ENCODE results near the gene RPTOR.
"Not testable (repeated sequence)": the region's sequence is repeated elsewhere in the genome, so short reads cannot be mapped to it uniquely, and the experiment has no call there.

Gene RPTOR

GRCh38 chr17:80760511-80760911, 215.9 kb downstream of the RPTOR start:
- DNase-seq (ENCODE audit: insufficient read length, low spot score) = no peak
- TF ChIP-seq, protein P1, sequence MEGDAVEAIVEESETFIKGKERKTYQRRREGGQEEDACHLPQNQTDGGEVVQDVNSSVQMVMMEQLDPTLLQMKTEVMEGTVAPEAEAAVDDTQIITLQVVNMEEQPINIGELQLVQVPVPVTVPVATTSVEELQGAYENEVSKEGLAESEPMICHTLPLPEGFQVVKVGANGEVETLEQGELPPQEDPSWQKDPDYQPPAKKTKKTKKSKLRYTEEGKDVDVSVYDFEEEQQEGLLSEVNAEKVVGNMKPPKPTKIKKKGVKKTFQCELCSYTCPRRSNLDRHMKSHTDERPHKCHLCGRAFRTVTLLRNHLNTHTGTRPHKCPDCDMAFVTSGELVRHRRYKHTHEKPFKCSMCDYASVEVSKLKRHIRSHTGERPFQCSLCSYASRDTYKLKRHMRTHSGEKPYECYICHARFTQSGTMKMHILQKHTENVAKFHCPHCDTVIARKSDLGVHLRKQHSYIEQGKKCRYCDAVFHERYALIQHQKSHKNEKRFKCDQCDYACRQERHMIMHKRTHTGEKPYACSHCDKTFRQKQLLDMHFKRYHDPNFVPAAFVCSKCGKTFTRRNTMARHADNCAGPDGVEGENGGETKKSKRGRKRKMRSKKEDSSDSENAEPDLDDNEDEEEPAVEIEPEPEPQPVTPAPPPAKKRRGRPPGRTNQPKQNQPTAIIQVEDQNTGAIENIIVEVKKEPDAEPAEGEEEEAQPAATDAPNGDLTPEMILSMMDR (IDR thresholded peaks at IDR 0.05; ENCODE audit: insufficient read depth, missing control alignments) = no peak
- no peak for FAIRE-seq

- DNase-seq (ENCODE audit: insufficient read length, low spot score) (no peak), FAIRE-seq (no peak)
- TF ChIP-seq, protein P1 (IDR thresholded peaks at IDR 0.05; ENCODE audit: insufficient read depth, missing control alignments) = no peak
Measured at GRCh38 chr17:80761110-80761871, 216.7 kb downstream of the RPTOR start.

DNA sequence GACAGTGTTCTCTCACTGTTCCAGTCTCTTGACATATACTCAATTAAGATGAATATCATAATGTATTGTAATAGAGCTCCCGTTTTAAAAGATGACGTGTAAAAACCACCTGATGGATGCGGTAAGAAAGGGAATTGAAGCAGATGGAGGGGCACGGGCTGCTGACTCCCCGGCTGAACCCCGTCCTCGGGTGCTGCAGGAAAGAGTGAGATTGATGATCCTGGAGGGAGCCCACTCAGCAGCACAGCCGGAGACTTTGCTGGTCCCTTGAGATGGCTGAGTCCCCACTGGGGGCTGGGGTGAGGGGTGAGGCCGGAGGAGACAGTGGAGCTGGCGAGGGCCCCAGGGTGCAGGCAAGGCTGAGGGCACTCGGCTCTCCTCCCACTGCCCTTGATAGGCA, 217.4 kb downstream of the RPTOR start:
- no peak for DNase-seq (ENCODE audit: insufficient read length, low spot score)
- FAIRE-seq = no peak
- TF ChIP-seq, protein P1 (IDR thresholded peaks at IDR 0.05; ENCODE audit: insufficient read depth, missing control alignments) = no peak

- no peak for FAIRE-seq
- no peak for DNase-seq (ENCODE audit: insufficient read length, low spot score)
- TF ChIP-seq, protein P1 (IDR thresholded peaks at IDR 0.05; ENCODE audit: insufficient read depth, missing control alignments) = no peak
Measured at GRCh38 chr17:80763293-80763867, 218.7 kb downstream of the RPTOR start.

DNA sequence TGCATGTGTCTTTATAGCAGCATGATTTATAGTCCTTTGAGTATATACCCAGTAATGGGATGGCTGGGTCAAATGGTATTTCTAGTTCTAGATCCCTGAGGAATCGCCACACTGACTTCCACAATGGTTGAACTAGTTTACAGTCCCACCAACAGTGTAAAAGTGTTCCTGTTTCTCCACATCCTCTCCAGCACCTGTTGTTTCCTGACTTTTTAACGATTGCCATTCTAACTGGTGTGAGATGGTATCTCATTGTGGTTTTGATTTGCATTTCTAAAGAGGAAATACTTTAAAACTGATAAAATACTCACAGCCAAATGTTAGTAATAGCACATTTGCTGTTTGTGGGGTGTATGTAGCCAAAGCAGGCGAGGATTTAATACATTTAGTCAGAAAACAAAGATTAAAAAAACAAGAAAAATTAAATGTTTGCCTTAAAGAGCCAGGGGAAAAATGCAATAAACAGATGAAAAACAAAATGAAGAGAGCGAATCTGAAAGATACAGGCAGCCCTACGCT, 220.0 kb downstream of the RPTOR start:
- not testable (repeated sequence) for FAIRE-seq

DNA sequence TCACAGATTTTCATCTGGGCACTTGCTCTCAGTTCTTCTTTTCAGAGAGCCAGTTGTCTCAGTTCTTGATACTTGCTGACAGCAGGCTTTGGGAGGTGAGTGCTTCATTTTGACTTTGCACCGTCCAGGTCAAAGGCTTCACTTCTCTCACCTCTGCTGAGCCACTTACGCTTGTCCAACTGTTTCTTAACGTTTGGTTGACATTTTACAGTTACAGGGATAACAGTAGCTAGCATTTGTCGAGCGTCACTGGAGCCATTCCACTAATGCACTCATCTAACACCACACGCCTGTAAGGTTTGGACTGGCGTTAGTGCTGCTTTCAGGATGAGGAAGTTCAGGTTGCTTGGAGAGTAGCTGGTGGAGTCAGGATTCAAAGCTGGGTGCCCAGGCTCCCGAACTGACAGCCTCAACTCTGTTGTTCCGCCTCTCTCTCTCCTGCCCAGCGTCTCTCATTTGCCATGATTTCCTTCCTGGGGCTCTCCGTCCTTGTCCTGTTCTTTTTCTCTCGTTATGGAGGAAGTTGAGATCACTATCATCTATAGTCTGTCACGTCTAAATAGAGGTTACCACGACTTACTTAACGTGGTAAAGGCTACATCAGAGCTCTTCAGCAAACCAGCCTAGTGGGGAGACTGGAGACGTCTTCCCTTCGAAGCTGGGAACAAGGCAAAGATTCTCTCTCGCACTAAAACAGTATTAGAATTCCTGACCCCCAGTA, 220.8 kb downstream of the RPTOR start:
- TF ChIP-seq, protein P1 (IDR thresholded peaks at IDR 0.05; ENCODE audit: insufficient read depth, missing control alignments) = no peak
- FAIRE-seq (no peak), DNase-seq (ENCODE audit: insufficient read length, low spot score) (no peak)

More for the DNA sequence above, 220.0 kb downstream of the RPTOR start:
- DNase-seq (ENCODE audit: insufficient read length, low spot score) = not testable (repeated sequence)

DNA sequence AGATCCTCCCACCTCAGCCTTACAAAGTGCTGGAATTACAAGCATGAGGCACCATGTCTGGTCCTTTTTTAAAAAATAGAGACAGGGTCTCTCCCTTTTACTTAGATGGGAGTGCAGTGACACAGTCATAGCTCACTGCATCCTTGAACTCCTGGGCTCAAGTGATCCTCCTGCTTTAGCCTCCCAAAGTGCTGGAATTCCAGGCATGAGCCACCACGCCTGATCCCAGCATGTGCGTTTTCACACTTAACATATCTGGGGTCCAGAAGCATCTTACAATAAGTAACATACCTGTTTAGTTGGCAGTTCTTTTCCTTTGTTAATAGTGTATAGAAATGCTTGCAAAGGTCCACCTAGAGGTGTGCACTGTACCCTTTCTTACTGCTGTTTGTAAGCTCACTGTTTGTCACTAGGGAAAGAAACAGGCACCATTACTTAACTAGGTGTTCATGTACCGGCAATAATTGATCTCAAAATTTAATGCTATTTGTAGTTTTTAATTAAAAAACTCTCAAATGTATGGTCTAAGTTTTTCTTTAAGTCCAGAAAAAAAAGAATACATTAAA, 221.7 kb downstream of the RPTOR start:
- TF ChIP-seq, protein P1 (IDR thresholded peaks at IDR 0.05; ENCODE audit: insufficient read depth, missing control alignments) = no peak
- DNase-seq (ENCODE audit: insufficient read length, low spot score) (no peak), FAIRE-seq (no peak)
